Left lung (tissue), 10 donors: Measurements from ENCODE around the gene SUSD6. TPM values are rescaled to one million over a fixed set of nuclear protein-coding genes. Genes with fewer than 3 reads are reported as not detected.

Experiments
- ATAC-seq: fragments of 200-7000 bp; cut with Tn5 transposase; one replicate; pipeline ENCODE4 v1.9.1; 2020; ENCODE audit warnings: moderate library complexity
- DNase-seq, 4 donors: peaks; one replicate each; pipeline ENCODE4 v3.0.0-alpha.2; 2013 to 2020
- H3K27ac ChIP-seq, 2 donors: fragments of 200-600 bp; sonication (generic) in 1 of 2; one replicate each; pipeline versions ENCODE4 v1.5.0 to v1.8.0; 2020 to 2021
- H3K27me3 ChIP-seq, 2 donors: fragments of 200-600 bp; sonication (generic) in 1 of 2; one replicate each; pipeline versions ENCODE4 v1.5.0 to v1.8.0; 2020 to 2021
- H3K36me3 ChIP-seq, 2 donors: fragments of 200-600 bp; sonication (generic) in 1 of 2; one replicate each; pipeline versions ENCODE4 v1.5.0 to v1.8.0; 2020 to 2021
- H3K4me1 ChIP-seq, 2 donors: fragments of 200-600 bp; one replicate each; pipeline ENCODE4 v1.8.0; 2021
- H3K4me3 ChIP-seq, 2 donors: fragments of 200-600 bp; sonication (generic) in 1 of 2; one replicate each; pipeline versions ENCODE4 v1.5.0 to v1.8.0; 2020 to 2021; ENCODE audit warnings: mild to moderate bottlenecking in 1 of 2
- H3K9me3 ChIP-seq, 2 donors: fragments of 200-600 bp; sonication (generic) in 1 of 2; one replicate each; pipeline versions ENCODE4 v1.5.0 to v1.8.0; 2020 to 2021
- CTCF ChIP-seq, 2 donors: fragments of 200-600 bp; sonication (generic) in 1 of 2; IDR thresholded peaks; one replicate each; pipeline versions ENCODE4 v1.5.0 to v1.8.0; 2021; ENCODE audit warnings: antibody characterized with exemption in 2 of 2
- intact Hi-C, 2 donors: fragments of 100-400 bp; cut with DNase I; formaldehyde crosslinking; loops; one replicate each; pipeline versions ENCODE4 v1.11.2 to v1.14.2; 2022
- polyA plus RNA-seq, 6 donors: library from polyadenylated mRNA; unstranded; fragments of 120-200 nt; gene quantifications; one replicate each; pipeline ENCODE4 v1.2.1, GENCODE V29; 2013; ENCODE audit not compliant: insufficient read length in 6 of 6
- total RNA-seq, 2 donors: library from RNA; stranded (reverse); fragmentation: NEBNext Ultra II Directional; extraction: Animal tissue kit (Norgen Biotek cat#: 25700); gene quantifications; one replicate each; pipeline ENCODE4 v1.2.1, GENCODE V29; 2021
- donor health status: DM: no; HTN: yes; CAD: no.
- donor health status: DM: no; HTN: no; CAD: no.

The SUSD6 gene
- total and polyA plus RNA-seq, 8 donors: 27.7 to 77.4 (median 31.3) TPM

- Histone ChIP-seq H3K4me3 (no peak overlapping the region), H3K4me1 (peaks cover 45 to 85% of the 10 kb centered on the region in 2 donors), H3K9me3 (no peaks in the 10 kb centered on the region), H3K27ac (peak overlapping the region; percentile 72 to 86), H3K27me3 (no peaks in the 10 kb centered on the region), H3K36me3 (peaks cover 0 to 63% of the 10 kb centered on the region in 2 donors)
- intact Hi-C loops: no loop called here
- peak in 2 of 4 donors; percentile 74 to 80 for DNase-seq
- TF ChIP-seq CTCF (IDR thresholded peaks at IDR 0.05): no peak
- ATAC-seq: peak; percentile 19
Observed at GRCh38 chr14:69711881-69712560, 100.6 kb downstream of the SUSD6 start.

GRCh38 chr14:69712599-69713088 lies 101.2 kb downstream of the SUSD6 start:
- peak overlapping the region; percentile 72 to 86 for H3K27ac ChIP-seq
- intact Hi-C loops: no loop called here
- no peaks in the 10 kb centered on the region for H3K27me3 ChIP-seq
- peak; percentile 84 for ATAC-seq
- no peak for TF ChIP-seq CTCF (IDR thresholded peaks at IDR 0.05)
- no peak overlapping the region for H3K4me3 ChIP-seq
- peaks cover 45 to 92% of the 10 kb centered on the region in 2 donors for H3K4me1 ChIP-seq
- DNase-seq: peak in 3 of 4 donors; percentile 67 to 91 (median 89)
- peaks cover 0 to 57% of the 10 kb centered on the region in 2 donors for H3K36me3 ChIP-seq
- no peaks in the 10 kb centered on the region for H3K9me3 ChIP-seq

GRCh38 chr14:69713209-69713781 lies 101.9 kb downstream of the SUSD6 start:
- intact Hi-C loops: no loop called here
- Histone ChIP-seq H3K4me3 (no peak overlapping the region), H3K36me3 (peaks cover 0 to 55% of the 10 kb centered on the region in 2 donors), H3K4me1 (peaks cover 45 to 98% of the 10 kb centered on the region in 2 donors), H3K27me3 (no peaks in the 10 kb centered on the region), H3K9me3 (no peaks in the 10 kb centered on the region), H3K27ac (peak overlapping the region; percentile 72 to 86)
- DNase-seq: no peak
- ATAC-seq: peak; percentile 15
- TF ChIP-seq CTCF (IDR thresholded peaks at IDR 0.05): no peak

GRCh38 chr14:69713993-69714679 lies 102.7 kb downstream of the SUSD6 start:
- Histone ChIP-seq H3K4me1 (peaks cover 46 to 100% of the 10 kb centered on the region in 2 donors), H3K36me3 (peaks cover 0 to 47% of the 10 kb centered on the region in 2 donors), H3K4me3 (no peak overlapping the region), H3K27me3 (no peaks in the 10 kb centered on the region), H3K9me3 (no peaks in the 10 kb centered on the region), H3K27ac (peak overlapping the region; percentile 72 to 86)
- TF ChIP-seq CTCF (IDR thresholded peaks at IDR 0.05): no peak
- intact Hi-C loops: no loop called here
- no peak for DNase-seq
- ATAC-seq: no peak
